Right lobe of liver (tissue), 4 donors: ENCODE data around the gene STX4.
"Not testable (repeated sequence)": the region's sequence is repeated elsewhere in the genome, so short reads cannot be mapped to it uniquely, and the experiment has no call there.

Experiments used
- POLR2A ChIP-seq: fragments of 450-650 bp; IDR thresholded peaks from one replicate; pipeline ENCODE4 v1.6.1; 2017; ENCODE audit warnings: antibody characterized with exemption, mild to moderate bottlenecking
- TF ChIP-seq, protein P1 (sequence below), 4 donors: fragments of 200-600 bp in 3 of 4; fragments of 450-650 bp in 1 of 4; IDR thresholded peaks; one replicate each; pipeline versions ENCODE4 v1.5.1 to v1.8.0; 2016 to 2022; ENCODE audit warnings: antibody characterized with exemption in 4 of 4, mild to moderate bottlenecking in 2 of 4
- donor health status: DM: no; HTN: no; CAD: no.
- donor health status: DM: no; HTN: no; CAD: no.
- donor health status: DM: no; HTN: yes; CAD: no.

DNA sequence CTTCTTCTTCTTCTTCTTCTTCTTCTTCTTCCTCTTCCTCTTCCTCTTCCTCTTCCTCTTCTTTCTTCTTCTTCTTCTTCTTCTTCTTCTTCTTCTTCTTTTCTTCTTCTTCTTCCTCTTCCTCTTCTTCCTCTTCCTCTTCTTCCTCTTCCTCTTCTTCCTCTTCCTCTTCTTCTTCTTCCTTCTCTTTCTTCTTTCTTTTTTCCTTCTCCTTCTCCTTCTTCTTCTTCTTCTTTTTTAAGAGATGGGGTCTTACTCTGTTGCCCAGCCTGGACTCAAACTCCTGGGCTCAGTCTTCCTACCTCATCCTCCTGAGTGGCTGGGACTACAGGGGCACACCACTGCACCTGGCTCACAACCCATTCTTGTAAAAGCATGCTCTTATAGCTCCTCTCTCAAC is 20.1 kb upstream of the STX4 start:
- TF ChIP-seq, protein P1, sequence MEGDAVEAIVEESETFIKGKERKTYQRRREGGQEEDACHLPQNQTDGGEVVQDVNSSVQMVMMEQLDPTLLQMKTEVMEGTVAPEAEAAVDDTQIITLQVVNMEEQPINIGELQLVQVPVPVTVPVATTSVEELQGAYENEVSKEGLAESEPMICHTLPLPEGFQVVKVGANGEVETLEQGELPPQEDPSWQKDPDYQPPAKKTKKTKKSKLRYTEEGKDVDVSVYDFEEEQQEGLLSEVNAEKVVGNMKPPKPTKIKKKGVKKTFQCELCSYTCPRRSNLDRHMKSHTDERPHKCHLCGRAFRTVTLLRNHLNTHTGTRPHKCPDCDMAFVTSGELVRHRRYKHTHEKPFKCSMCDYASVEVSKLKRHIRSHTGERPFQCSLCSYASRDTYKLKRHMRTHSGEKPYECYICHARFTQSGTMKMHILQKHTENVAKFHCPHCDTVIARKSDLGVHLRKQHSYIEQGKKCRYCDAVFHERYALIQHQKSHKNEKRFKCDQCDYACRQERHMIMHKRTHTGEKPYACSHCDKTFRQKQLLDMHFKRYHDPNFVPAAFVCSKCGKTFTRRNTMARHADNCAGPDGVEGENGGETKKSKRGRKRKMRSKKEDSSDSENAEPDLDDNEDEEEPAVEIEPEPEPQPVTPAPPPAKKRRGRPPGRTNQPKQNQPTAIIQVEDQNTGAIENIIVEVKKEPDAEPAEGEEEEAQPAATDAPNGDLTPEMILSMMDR (IDR thresholded peaks at IDR 0.05) = not testable (repeated sequence)
- TF ChIP-seq POLR2A = not testable (repeated sequence)
